ENCODE data around the gene SHLD2.
"Not testable (repeated sequence)": the region's sequence is repeated elsewhere in the genome, so short reads cannot be mapped to it uniquely, and the experiment has no call there.

GRCh38 chr10:87206922-87207321, 111.9 kb downstream of the SHLD2 start:
- not testable (repeated sequence) for TF ChIP-seq CTCF (IDR thresholded peaks at IDR 0.05); ZFX (IDR thresholded peaks at IDR 0.05; ENCODE audit: borderline replicate concordance)
